Measurements from ENCODE around the gene MAGEA6. TPM values are rescaled to one million over a fixed set of nuclear protein-coding genes. Genes with fewer than 3 reads are reported as not detected.
"Not testable (repeated sequence)": the region's sequence is repeated elsewhere in the genome, so short reads cannot be mapped to it uniquely, and the experiment has no call there.

Gene MAGEA6
- not detected for polyA plus RNA-seq (2013, experiment 1 of 4)
- not detected for polyA plus RNA-seq (2013, experiment 2 of 4)
- not detected for polyA plus RNA-seq (2013, experiment 3 of 4)
- not detected for polyA plus RNA-seq (2013, experiment 4 of 4)

- H3K27me3 ChIP-seq (ENCODE audit: control insufficient read depth, insufficient read depth, low read length, poor library complexity, severe bottlenecking); H3K27ac ChIP-seq (ENCODE audit: insufficient read depth, low read depth, low read length, poor library complexity, severe bottlenecking); H3K9me3 ChIP-seq (ENCODE audit: control insufficient read depth, low read length); H3K36me3 ChIP-seq (ENCODE audit: control insufficient read depth, insufficient read depth, low read length); H3K4me1 ChIP-seq (ENCODE audit: control insufficient read depth, insufficient read depth, low read length); H3K4me3 ChIP-seq (ENCODE audit: insufficient read depth, low read depth, low read length): not testable (repeated sequence)
- WGBS, 2 experiments, result no CpG with 5 or more reads among the region's 29 CpGs
Observed at GRCh38 chrX:152769549-152770289, at the start of gene MAGEA6. MAGEA6 (minus strand) TSS chrX:152769689; CDS start chrX:152767650, 2,039 bp downstream.

- Histone ChIP-seq H3K36me3 (ENCODE audit: control insufficient read depth, insufficient read depth, low read length) (no peaks in the 10 kb centered on the region), H3K27ac (ENCODE audit: insufficient read depth, low read depth, low read length, poor library complexity, severe bottlenecking) (no peak overlapping the region), H3K27me3 (ENCODE audit: control insufficient read depth, insufficient read depth, low read length, poor library complexity, severe bottlenecking) (no peaks in the 10 kb centered on the region), H3K4me3 (ENCODE audit: insufficient read depth, low read depth, low read length) (no peak overlapping the region), H3K4me1 (ENCODE audit: control insufficient read depth, insufficient read depth, low read length) (no peaks in the 10 kb centered on the region), H3K9me3 (ENCODE audit: control insufficient read depth, low read length) (no peaks in the 10 kb centered on the region)
- 90 to 92% methylated on average over 2 of the region's 2 CpGs for WGBS, 2 experiments
Observed at GRCh38 chrX:152819266-152819665, 49.8 kb upstream of the MAGEA6 start.

GRCh38 chrX:152818356-152818755 is 48.9 kb upstream of the MAGEA6 start:
- no peak overlapping the region for H3K4me3 ChIP-seq (ENCODE audit: insufficient read depth, low read depth, low read length)
- H3K27ac ChIP-seq (ENCODE audit: insufficient read depth, low read depth, low read length, poor library complexity, severe bottlenecking), result no peak overlapping the region
- no peaks in the 10 kb centered on the region for H3K27me3 ChIP-seq (ENCODE audit: control insufficient read depth, insufficient read depth, low read length, poor library complexity, severe bottlenecking)
- H3K36me3 ChIP-seq (ENCODE audit: control insufficient read depth, insufficient read depth, low read length), result no peaks in the 10 kb centered on the region
- no peaks in the 10 kb centered on the region for H3K4me1 ChIP-seq (ENCODE audit: control insufficient read depth, insufficient read depth, low read length)
- 91 to 95% methylated on average over 4 to 5 of the region's 5 CpGs for WGBS, 2 experiments
- H3K9me3 ChIP-seq (ENCODE audit: control insufficient read depth, low read length), result no peaks in the 10 kb centered on the region

- H3K4me1 ChIP-seq (ENCODE audit: control insufficient read depth, insufficient read depth, low read length), result no peaks in the 10 kb centered on the region
- no peaks in the 10 kb centered on the region for H3K9me3 ChIP-seq (ENCODE audit: control insufficient read depth, low read length)
- H3K36me3 ChIP-seq (ENCODE audit: control insufficient read depth, insufficient read depth, low read length), result no peaks in the 10 kb centered on the region
- WGBS, 2 experiments, result 30 to 66% methylated on average over 3 to 6 of the region's 6 CpGs
- H3K4me3 ChIP-seq (ENCODE audit: insufficient read depth, low read depth, low read length), result no peak overlapping the region
- no peaks in the 10 kb centered on the region for H3K27me3 ChIP-seq (ENCODE audit: control insufficient read depth, insufficient read depth, low read length, poor library complexity, severe bottlenecking)
- no peak overlapping the region for H3K27ac ChIP-seq (ENCODE audit: insufficient read depth, low read depth, low read length, poor library complexity, severe bottlenecking)
Observed at GRCh38 chrX:152817078-152817764, 47.7 kb upstream of the MAGEA6 start.

- Histone ChIP-seq H3K9me3 (ENCODE audit: control insufficient read depth, low read length) (no peaks in the 10 kb centered on the region), H3K36me3 (ENCODE audit: control insufficient read depth, insufficient read depth, low read length) (no peaks in the 10 kb centered on the region), H3K4me1 (ENCODE audit: control insufficient read depth, insufficient read depth, low read length) (no peaks in the 10 kb centered on the region), H3K27ac (ENCODE audit: insufficient read depth, low read depth, low read length, poor library complexity, severe bottlenecking) (no peak overlapping the region), H3K27me3 (ENCODE audit: control insufficient read depth, insufficient read depth, low read length, poor library complexity, severe bottlenecking) (no peaks in the 10 kb centered on the region), H3K4me3 (ENCODE audit: insufficient read depth, low read depth, low read length) (no peak overlapping the region)
- 84 to 93% methylated on average over 5 of the region's 5 CpGs for WGBS, 2 experiments
Observed at GRCh38 chrX:152814048-152814447, 44.6 kb upstream of the MAGEA6 start.

GRCh38 chrX:152813206-152813605 is 43.7 kb upstream of the MAGEA6 start:
- H3K27ac ChIP-seq (ENCODE audit: insufficient read depth, low read depth, low read length, poor library complexity, severe bottlenecking), result no peak overlapping the region
- no peak overlapping the region for H3K4me3 ChIP-seq (ENCODE audit: insufficient read depth, low read depth, low read length)
- no peaks in the 10 kb centered on the region for H3K9me3 ChIP-seq (ENCODE audit: control insufficient read depth, low read length)
- WGBS, 2 experiments, result 81 to 90% methylated on average over 5 of the region's 5 CpGs
- H3K36me3 ChIP-seq (ENCODE audit: control insufficient read depth, insufficient read depth, low read length), result no peaks in the 10 kb centered on the region
- no peaks in the 10 kb centered on the region for H3K27me3 ChIP-seq (ENCODE audit: control insufficient read depth, insufficient read depth, low read length, poor library complexity, severe bottlenecking)
- no peaks in the 10 kb centered on the region for H3K4me1 ChIP-seq (ENCODE audit: control insufficient read depth, insufficient read depth, low read length)

- H3K27ac ChIP-seq (ENCODE audit: insufficient read depth, low read depth, low read length, poor library complexity, severe bottlenecking), result no peak overlapping the region
- no peaks in the 10 kb centered on the region for H3K9me3 ChIP-seq (ENCODE audit: control insufficient read depth, low read length)
- H3K36me3 ChIP-seq (ENCODE audit: control insufficient read depth, insufficient read depth, low read length), result no peaks in the 10 kb centered on the region
- 55 to 64% methylated on average over 4 of the region's 4 CpGs for WGBS, 2 experiments
- H3K4me1 ChIP-seq (ENCODE audit: control insufficient read depth, insufficient read depth, low read length), result no peaks in the 10 kb centered on the region
- H3K27me3 ChIP-seq (ENCODE audit: control insufficient read depth, insufficient read depth, low read length, poor library complexity, severe bottlenecking), result no peaks in the 10 kb centered on the region
- no peak overlapping the region for H3K4me3 ChIP-seq (ENCODE audit: insufficient read depth, low read depth, low read length)
Observed at GRCh38 chrX:152810403-152810802, 40.9 kb upstream of the MAGEA6 start.

- no peaks in the 10 kb centered on the region for H3K4me1 ChIP-seq (ENCODE audit: control insufficient read depth, insufficient read depth, low read length)
- no peak overlapping the region for H3K4me3 ChIP-seq (ENCODE audit: insufficient read depth, low read depth, low read length)
- no peaks in the 10 kb centered on the region for H3K36me3 ChIP-seq (ENCODE audit: control insufficient read depth, insufficient read depth, low read length)
- no peak overlapping the region for H3K27ac ChIP-seq (ENCODE audit: insufficient read depth, low read depth, low read length, poor library complexity, severe bottlenecking)
- H3K27me3 ChIP-seq (ENCODE audit: control insufficient read depth, insufficient read depth, low read length, poor library complexity, severe bottlenecking), result no peaks in the 10 kb centered on the region
- H3K9me3 ChIP-seq (ENCODE audit: control insufficient read depth, low read length), result no peaks in the 10 kb centered on the region
- 90 to 92% methylated on average over 4 of the region's 4 CpGs for WGBS, 2 experiments
Observed at GRCh38 chrX:152806035-152806434, 36.5 kb upstream of the MAGEA6 start.

GRCh38 chrX:152798945-152799344 is 29.5 kb upstream of the MAGEA6 start:
- no peaks in the 10 kb centered on the region for H3K27me3 ChIP-seq (ENCODE audit: control insufficient read depth, insufficient read depth, low read length, poor library complexity, severe bottlenecking)
- H3K9me3 ChIP-seq (ENCODE audit: control insufficient read depth, low read length), result no peaks in the 10 kb centered on the region
- H3K27ac ChIP-seq (ENCODE audit: insufficient read depth, low read depth, low read length, poor library complexity, severe bottlenecking), result no peak overlapping the region
- H3K4me3 ChIP-seq (ENCODE audit: insufficient read depth, low read depth, low read length), result no peak overlapping the region
- 60% methylated on average over 1 of the region's 1 CpG; no CpG with 5 or more reads in 1 of the 2 experiments for WGBS, 2 experiments
- no peaks in the 10 kb centered on the region for H3K4me1 ChIP-seq (ENCODE audit: control insufficient read depth, insufficient read depth, low read length)
- H3K36me3 ChIP-seq (ENCODE audit: control insufficient read depth, insufficient read depth, low read length), result no peaks in the 10 kb centered on the region

- not testable (repeated sequence) for H3K27me3 ChIP-seq (ENCODE audit: control insufficient read depth, insufficient read depth, low read length, poor library complexity, severe bottlenecking); H3K4me3 ChIP-seq (ENCODE audit: insufficient read depth, low read depth, low read length); H3K27ac ChIP-seq (ENCODE audit: insufficient read depth, low read depth, low read length, poor library complexity, severe bottlenecking); H3K36me3 ChIP-seq (ENCODE audit: control insufficient read depth, insufficient read depth, low read length); H3K4me1 ChIP-seq (ENCODE audit: control insufficient read depth, insufficient read depth, low read length); H3K9me3 ChIP-seq (ENCODE audit: control insufficient read depth, low read length)
- WGBS, 2 experiments, result no CpG with 5 or more reads among the region's 3 CpGs
Observed at GRCh38 chrX:152787062-152787461, 17.6 kb upstream of the MAGEA6 start.

Measured in ectodermal cell (in vitro differentiated cells).